Measurements from ENCODE around the gene TMEM109. TPM values are rescaled to one million over a fixed set of nuclear protein-coding genes. Genes with fewer than 3 reads are reported as not detected.

The TMEM109 gene
- polyA plus RNA-seq, 1 donor from 2014 or later, result 1.8 TPM

GRCh38 chr11:60950024-60950423 lies 36.1 kb downstream of the TMEM109 start:
- Histone ChIP-seq H3K9me3 (ENCODE audit: low read length) (no peaks in the 10 kb centered on the region), H3K9ac (ENCODE audit: low read length) (no peak overlapping the region), H3K4me2 (ENCODE audit: low read length) (no peak overlapping the region), H3K4me3 (ENCODE audit: low read length) (no peak overlapping the region), H3K27me3 (ENCODE audit: insufficient read depth, low read depth, low read length) (peaks cover 17% of the 10 kb centered on the region), H3K9me2 (ENCODE audit: insufficient read depth, low read length) (no peaks in the 10 kb centered on the region), H3F3A (ENCODE audit: insufficient read depth, low read length, poor library complexity, severe bottlenecking) (no peaks in the 10 kb centered on the region), H4K20me1 (ENCODE audit: insufficient read depth) (no peaks in the 10 kb centered on the region), H2AFZ (ENCODE audit: low read depth, low read length) (no peak overlapping the region), H3K79me2 (replicated peaks; ENCODE audit: insufficient read depth, low read length) (no peaks in the 10 kb centered on the region), H3K27ac (ENCODE audit: low read length) (no peak overlapping the region), H3K36me3 (ENCODE audit: insufficient read depth, low read length) (no peaks in the 10 kb centered on the region)
- TF ChIP-seq TAF1 (IDR thresholded peaks at IDR 0.05; ENCODE audit: low read depth) (no peak), POLR2AphosphoS5 (IDR thresholded peaks at IDR 0.05) (no peak), EP300 (conservative IDR thresholded peaks at IDR 0.05; ENCODE audit: poor library complexity, severe bottlenecking) (no peak), SMC3 (conservative IDR thresholded peaks at IDR 0.05; ENCODE audit: poor library complexity) (no peak), MXI1 (conservative IDR thresholded peaks at IDR 0.05; ENCODE audit: poor library complexity, severe bottlenecking) (no peak), EZH2 (IDR thresholded peaks at IDR 0.05; ENCODE audit: borderline replicate concordance, insufficient read depth, low read length, poor library complexity, severe bottlenecking) (no peak), RAD21 (conservative IDR thresholded peaks at IDR 0.05) (no peak)
- TF ChIP-seq, protein P1, sequence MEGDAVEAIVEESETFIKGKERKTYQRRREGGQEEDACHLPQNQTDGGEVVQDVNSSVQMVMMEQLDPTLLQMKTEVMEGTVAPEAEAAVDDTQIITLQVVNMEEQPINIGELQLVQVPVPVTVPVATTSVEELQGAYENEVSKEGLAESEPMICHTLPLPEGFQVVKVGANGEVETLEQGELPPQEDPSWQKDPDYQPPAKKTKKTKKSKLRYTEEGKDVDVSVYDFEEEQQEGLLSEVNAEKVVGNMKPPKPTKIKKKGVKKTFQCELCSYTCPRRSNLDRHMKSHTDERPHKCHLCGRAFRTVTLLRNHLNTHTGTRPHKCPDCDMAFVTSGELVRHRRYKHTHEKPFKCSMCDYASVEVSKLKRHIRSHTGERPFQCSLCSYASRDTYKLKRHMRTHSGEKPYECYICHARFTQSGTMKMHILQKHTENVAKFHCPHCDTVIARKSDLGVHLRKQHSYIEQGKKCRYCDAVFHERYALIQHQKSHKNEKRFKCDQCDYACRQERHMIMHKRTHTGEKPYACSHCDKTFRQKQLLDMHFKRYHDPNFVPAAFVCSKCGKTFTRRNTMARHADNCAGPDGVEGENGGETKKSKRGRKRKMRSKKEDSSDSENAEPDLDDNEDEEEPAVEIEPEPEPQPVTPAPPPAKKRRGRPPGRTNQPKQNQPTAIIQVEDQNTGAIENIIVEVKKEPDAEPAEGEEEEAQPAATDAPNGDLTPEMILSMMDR (IDR thresholded peaks at IDR 0.05; ENCODE audit: poor library complexity, severe bottlenecking), result no peak
- TF ChIP-seq, protein P2, sequence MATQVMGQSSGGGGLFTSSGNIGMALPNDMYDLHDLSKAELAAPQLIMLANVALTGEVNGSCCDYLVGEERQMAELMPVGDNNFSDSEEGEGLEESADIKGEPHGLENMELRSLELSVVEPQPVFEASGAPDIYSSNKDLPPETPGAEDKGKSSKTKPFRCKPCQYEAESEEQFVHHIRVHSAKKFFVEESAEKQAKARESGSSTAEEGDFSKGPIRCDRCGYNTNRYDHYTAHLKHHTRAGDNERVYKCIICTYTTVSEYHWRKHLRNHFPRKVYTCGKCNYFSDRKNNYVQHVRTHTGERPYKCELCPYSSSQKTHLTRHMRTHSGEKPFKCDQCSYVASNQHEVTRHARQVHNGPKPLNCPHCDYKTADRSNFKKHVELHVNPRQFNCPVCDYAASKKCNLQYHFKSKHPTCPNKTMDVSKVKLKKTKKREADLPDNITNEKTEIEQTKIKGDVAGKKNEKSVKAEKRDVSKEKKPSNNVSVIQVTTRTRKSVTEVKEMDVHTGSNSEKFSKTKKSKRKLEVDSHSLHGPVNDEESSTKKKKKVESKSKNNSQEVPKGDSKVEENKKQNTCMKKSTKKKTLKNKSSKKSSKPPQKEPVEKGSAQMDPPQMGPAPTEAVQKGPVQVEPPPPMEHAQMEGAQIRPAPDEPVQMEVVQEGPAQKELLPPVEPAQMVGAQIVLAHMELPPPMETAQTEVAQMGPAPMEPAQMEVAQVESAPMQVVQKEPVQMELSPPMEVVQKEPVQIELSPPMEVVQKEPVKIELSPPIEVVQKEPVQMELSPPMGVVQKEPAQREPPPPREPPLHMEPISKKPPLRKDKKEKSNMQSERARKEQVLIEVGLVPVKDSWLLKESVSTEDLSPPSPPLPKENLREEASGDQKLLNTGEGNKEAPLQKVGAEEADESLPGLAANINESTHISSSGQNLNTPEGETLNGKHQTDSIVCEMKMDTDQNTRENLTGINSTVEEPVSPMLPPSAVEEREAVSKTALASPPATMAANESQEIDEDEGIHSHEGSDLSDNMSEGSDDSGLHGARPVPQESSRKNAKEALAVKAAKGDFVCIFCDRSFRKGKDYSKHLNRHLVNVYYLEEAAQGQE (IDR thresholded peaks at IDR 0.05; ENCODE audit: borderline replicate concordance), result no peak

DNA sequence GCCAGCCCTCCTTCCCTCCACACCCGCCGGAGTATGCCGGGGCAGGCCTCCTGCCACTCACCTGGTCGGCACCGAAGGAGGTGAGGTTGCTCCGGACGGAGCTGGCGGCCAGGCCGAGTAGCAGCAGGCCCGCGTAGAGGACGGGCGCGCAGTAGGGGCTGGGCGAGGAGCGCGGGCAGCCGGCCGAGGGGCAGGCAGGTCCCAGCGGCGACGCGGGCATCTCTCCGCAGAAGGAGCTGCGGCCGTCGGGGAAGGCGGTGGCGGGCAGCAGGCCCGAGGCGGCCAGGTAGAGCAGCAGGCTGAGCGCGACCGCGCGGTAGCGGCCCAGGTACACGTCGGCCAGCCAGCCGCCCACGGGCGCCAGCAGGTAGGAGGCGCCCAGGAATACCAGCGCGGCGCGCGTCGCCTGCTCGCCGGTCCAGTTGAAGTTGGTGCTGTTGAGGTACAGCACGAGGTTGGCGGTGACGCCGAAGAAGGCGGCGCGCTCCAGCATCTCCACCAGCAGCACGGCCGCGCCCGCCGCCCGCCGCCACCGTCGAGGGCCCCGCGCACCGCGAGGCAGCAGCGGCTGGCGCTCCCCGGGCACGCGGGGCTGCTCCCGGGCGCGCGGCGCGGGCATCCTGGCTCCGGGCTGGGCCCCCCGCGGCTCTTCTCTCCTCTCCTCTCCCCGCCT lies 37.1 kb downstream of the TMEM109 start:
- H3K9me2 ChIP-seq (ENCODE audit: insufficient read depth, low read length), result no peaks in the 10 kb centered on the region
- no peak overlapping the region for H3K27ac ChIP-seq (ENCODE audit: low read length)
- no peak overlapping the region for H3K4me3 ChIP-seq (ENCODE audit: low read length)
- no peaks in the 10 kb centered on the region for H4K20me1 ChIP-seq (ENCODE audit: insufficient read depth)
- H3F3A ChIP-seq (ENCODE audit: insufficient read depth, low read length, poor library complexity, severe bottlenecking), result no peaks in the 10 kb centered on the region
- H3K4me2 ChIP-seq (ENCODE audit: low read length), result no peak overlapping the region
- no peaks in the 10 kb centered on the region for H3K36me3 ChIP-seq (ENCODE audit: insufficient read depth, low read length)
- TF ChIP-seq, protein P2 (IDR thresholded peaks at IDR 0.05; ENCODE audit: borderline replicate concordance), result no peak
- no peak for TF ChIP-seq SMC3 (conservative IDR thresholded peaks at IDR 0.05; ENCODE audit: poor library complexity)
- TF ChIP-seq TAF1 (IDR thresholded peaks at IDR 0.05; ENCODE audit: low read depth), result no peak
- no peak for TF ChIP-seq EZH2 (IDR thresholded peaks at IDR 0.05; ENCODE audit: borderline replicate concordance, insufficient read depth, low read length, poor library complexity, severe bottlenecking)
- TF ChIP-seq, protein P1 (IDR thresholded peaks at IDR 0.05; ENCODE audit: poor library complexity, severe bottlenecking), result no peak
- no peak for TF ChIP-seq POLR2AphosphoS5 (IDR thresholded peaks at IDR 0.05)
- TF ChIP-seq EP300 (conservative IDR thresholded peaks at IDR 0.05; ENCODE audit: poor library complexity, severe bottlenecking), result no peak
- no peak for TF ChIP-seq MXI1 (conservative IDR thresholded peaks at IDR 0.05; ENCODE audit: poor library complexity, severe bottlenecking)
- no peak for TF ChIP-seq RAD21 (conservative IDR thresholded peaks at IDR 0.05)
- peaks cover 17% of the 10 kb centered on the region for H3K27me3 ChIP-seq (ENCODE audit: insufficient read depth, low read depth, low read length)
- H3K9ac ChIP-seq (ENCODE audit: low read length), result no peak overlapping the region
- H2AFZ ChIP-seq (ENCODE audit: low read depth, low read length), result no peak overlapping the region
- no peaks in the 10 kb centered on the region for H3K9me3 ChIP-seq (ENCODE audit: low read length)
- no peaks in the 10 kb centered on the region for H3K79me2 ChIP-seq (replicated peaks; ENCODE audit: insufficient read depth, low read length)

Data from neural cell (in vitro differentiated cells).